GM23248 (cell line): Measurements from ENCODE around the gene TMEM117. TPM values are rescaled to one million over a fixed set of nuclear protein-coding genes. Genes with fewer than 3 reads are reported as not detected.
"Not testable (repeated sequence)": the region's sequence is repeated elsewhere in the genome, so short reads cannot be mapped to it uniquely, and the experiment has no call there.

ENCODE experiments used
- DNase-seq: peaks from one replicate; pipeline ENCODE4 v3.0.0-alpha.2; 2015
- H2AFZ ChIP-seq: fragments of 200-600 bp; sonication (generic); 2 replicates; pipeline ENCODE4 v1.6.1; 2016; ENCODE audit warnings: antibody characterized with exemption
- H3F3A ChIP-seq: fragments of 200-600 bp; sonication (generic); 2 replicates; pipeline ENCODE4 v1.6.1; 2016; ENCODE audit warnings: mild to moderate bottlenecking, antibody characterized with exemption, mixed run types; ENCODE audit not compliant: insufficient read depth
- H3K27ac ChIP-seq: fragments of 200-600 bp; sonication (generic); 2 replicates; pipeline ENCODE4 v1.5.1; 2016; ENCODE audit warnings: mild to moderate bottlenecking
- H3K27me3 ChIP-seq: fragments of 200-600 bp; sonication (generic); replicated peaks from 2 replicates; pipeline ENCODE4 v1.6.1; 2016; ENCODE audit warnings: mild to moderate bottlenecking; ENCODE audit not compliant: insufficient read depth
- H3K36me3 ChIP-seq: fragments of 200-600 bp; sonication (generic); 2 replicates; pipeline ENCODE4 v1.6.1; 2016; ENCODE audit warnings: low read depth, mild to moderate bottlenecking
- H3K4me1 ChIP-seq: fragments of 200-600 bp; sonication (generic); 2 replicates; pipeline ENCODE4 v1.6.1; 2016; ENCODE audit warnings: mild to moderate bottlenecking; ENCODE audit not compliant: insufficient read depth
- H3K4me2 ChIP-seq: fragments of 200-600 bp; sonication (generic); one replicate; pipeline ENCODE4 v1.6.1; 2016; ENCODE audit warnings: mild to moderate bottlenecking; ENCODE audit not compliant: unreplicated experiment
- H3K4me3 ChIP-seq: fragments of 200-600 bp; sonication (generic); 2 replicates; pipeline ENCODE4 v1.5.1; 2016; ENCODE audit warnings: mild to moderate bottlenecking
- H3K79me2 ChIP-seq: fragments of 200-600 bp; sonication (generic); 2 replicates; pipeline ENCODE4 v1.6.1; 2016; ENCODE audit warnings: mild to moderate bottlenecking; ENCODE audit not compliant: insufficient read depth
- H3K9ac ChIP-seq: fragments of 200-600 bp; sonication (generic); 2 replicates; pipeline ENCODE4 v1.6.1; 2016; ENCODE audit warnings: mild to moderate bottlenecking
- H3K9me2 ChIP-seq: fragments of 200-600 bp; sonication (generic); 2 replicates; pipeline ENCODE4 v1.6.1; 2016; ENCODE audit warnings: mixed run types, mild to moderate bottlenecking, moderate library complexity; ENCODE audit not compliant: insufficient read depth
- H3K9me3 ChIP-seq: fragments of 200-600 bp; sonication (generic); one replicate; pipeline ENCODE4 v1.6.1; 2017; ENCODE audit warnings: low read depth
- H4K20me1 ChIP-seq: fragments of 200-600 bp; sonication (generic); 2 replicates; pipeline ENCODE4 v1.6.0; 2016; ENCODE audit not compliant: insufficient read depth
- EZH2 ChIP-seq: fragments of 200-600 bp; sonication (generic); IDR thresholded peaks from 2 replicates; pipeline ENCODE4 v1.6.1; 2018; ENCODE audit warnings: antibody characterized with exemption, mild to moderate bottlenecking; ENCODE audit not compliant: insufficient read depth, poor library complexity, severe bottlenecking
- EZH2phosphoT487 ChIP-seq: fragments of 200-600 bp; sonication (generic); IDR thresholded peaks from 2 replicates; pipeline ENCODE4 v1.6.1; 2018; ENCODE audit warnings: antibody characterized with exemption, moderate library complexity, mild to moderate bottlenecking, low read depth; ENCODE audit not compliant: insufficient read depth
- WGBS, 2 experiments: methylation state at CpG; one replicate each; pipeline ENCODE4 v1.1.6; 2015 to 2017; ENCODE audit warnings: low lambda C conversion rate in 2 of 2, low coverage in 1 of 2; ENCODE audit errors: missing lambda C conversion rate in 2 of 2; 5-methylcytosine and 5-hydroxymethylcytosine counted together
- in situ Hi-C: fragments of 300-500 bp; cut with MboI; formaldehyde crosslinking; loops from 2 replicates; pipeline ENCODE4 v1.15.0; 2020
- polyA plus RNA-seq: library from polyadenylated mRNA; unstranded; fragments of >200 nt; fragmentation: Nextera tagmentation; extraction: Ambion mirVana; gene quantifications from 2 replicates; pipeline ENCODE4 v1.2.1, GENCODE V29; 2016
- total RNA-seq: library from RNA; depleted of rRNA; stranded (reverse); fragments of >200 nt; shearing (Covaris generic); gene quantifications from 2 replicates; pipeline ENCODE4 v1.2.3, GENCODE V29; 2014

The TMEM117 gene
- total and polyA plus RNA-seq, 2 experiments from 2014 or later = 12.1 to 19.1 TPM

DNA sequence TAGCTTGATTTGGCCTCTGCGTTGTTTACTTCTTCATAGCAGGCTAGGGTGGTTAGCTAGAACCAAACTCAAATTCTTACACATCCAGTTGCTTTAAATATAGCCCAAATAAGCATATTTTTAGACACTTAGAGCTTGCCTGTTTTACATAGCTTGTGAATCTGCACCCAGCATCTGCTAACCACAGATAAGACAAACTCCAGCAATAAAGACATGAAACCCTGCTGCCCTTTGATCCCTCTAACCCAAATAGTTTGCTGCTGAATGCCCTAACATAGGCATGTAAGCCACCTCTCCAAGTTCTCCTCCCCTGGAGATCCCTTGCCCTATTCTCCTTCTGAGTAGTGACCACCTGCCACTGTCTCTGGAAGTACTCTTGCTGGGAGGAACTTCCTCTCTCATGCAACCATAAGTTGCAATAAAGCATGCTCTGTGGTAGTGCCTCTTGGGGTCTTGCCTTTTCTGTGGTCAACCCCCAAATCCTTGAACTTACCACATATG, 185.6 kb downstream of the TMEM117 start:
- Histone ChIP-seq H2AFZ (no peak overlapping the region), H3K4me3 (no peak overlapping the region)

DNA sequence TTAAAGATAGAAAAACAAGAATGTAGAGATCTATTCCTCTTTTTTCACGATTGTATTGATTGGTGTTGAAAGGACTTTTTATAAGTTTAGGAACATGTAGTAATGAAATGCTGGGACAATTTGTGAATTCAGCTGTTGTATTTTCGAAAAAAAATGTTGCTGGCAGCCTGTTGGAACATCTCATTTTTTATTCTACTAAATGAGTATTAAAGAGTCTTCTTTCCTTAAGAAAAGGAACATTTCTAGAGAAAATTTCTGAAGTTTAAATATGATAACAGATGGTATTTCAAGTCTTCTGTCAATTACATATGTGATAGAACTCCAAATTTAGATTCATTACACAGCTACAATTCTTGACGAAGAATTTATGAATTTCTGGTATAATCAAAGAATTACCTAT, 189.6 kb downstream of the TMEM117 start:
- Histone ChIP-seq H3K9me2 (no peaks in the 10 kb centered on the region), H3F3A (no peaks in the 10 kb centered on the region), H3K4me1 (no peaks in the 10 kb centered on the region), H3K36me3 (no peaks in the 10 kb centered on the region), H3K4me2 (no peak overlapping the region), H3K27ac (no peak overlapping the region), H3K4me3 (no peak overlapping the region), H4K20me1 (no peaks in the 10 kb centered on the region), H2AFZ (no peak overlapping the region), H3K27me3 (no peaks in the 10 kb centered on the region), H3K9me3 (no peaks in the 10 kb centered on the region), H3K79me2 (no peaks in the 10 kb centered on the region), H3K9ac (no peak overlapping the region)
- in situ Hi-C loops = no loop called here
- no peak for TF ChIP-seq EZH2phosphoT487
- no peak for TF ChIP-seq EZH2
- DNase-seq = no peak
- WGBS, 2 experiments = 39 to 40% methylated on average over 3 of the region's 3 CpGs

More for the DNA sequence above, 185.6 kb downstream of the TMEM117 start:
- Histone ChIP-seq H3K9me3 (no peaks in the 10 kb centered on the region), H3K4me2 (no peak overlapping the region), H3K79me2 (no peaks in the 10 kb centered on the region), H3K9ac (no peak overlapping the region), H3F3A (no peaks in the 10 kb centered on the region), H3K27ac (no peak overlapping the region), H3K36me3 (no peaks in the 10 kb centered on the region), H3K4me1 (no peaks in the 10 kb centered on the region), H3K27me3 (no peaks in the 10 kb centered on the region), H3K9me2 (no peaks in the 10 kb centered on the region), H4K20me1 (no peaks in the 10 kb centered on the region)
- no peak for TF ChIP-seq EZH2phosphoT487
- no peak for TF ChIP-seq EZH2
- in situ Hi-C loops = loop anchor here (25.0 kb wide), 1 partner anchor 891 kb away; no protein-coding TSS in a partner anchor
- no peak for DNase-seq
- WGBS, 2 experiments = 91 to 95% methylated on average over 1 of the region's 1 CpG

- in situ Hi-C loops = no loop called here
- no peaks in the 10 kb centered on the region for H3K36me3 ChIP-seq
- TF ChIP-seq EZH2phosphoT487 (no peak), EZH2 (no peak)
- no peaks in the 10 kb centered on the region for H3K9me2 ChIP-seq
- no peaks in the 10 kb centered on the region for H3F3A ChIP-seq
- no peak overlapping the region for H3K4me3 ChIP-seq
- no peak overlapping the region for H3K27ac ChIP-seq
- no peak for DNase-seq
- no peak overlapping the region for H3K4me2 ChIP-seq
- no peaks in the 10 kb centered on the region for H3K27me3 ChIP-seq
- no peak overlapping the region for H2AFZ ChIP-seq
- H3K4me1 ChIP-seq = no peaks in the 10 kb centered on the region
- H3K9me3 ChIP-seq = no peaks in the 10 kb centered on the region
- 93 to 95% methylated on average over 2 of the region's 2 CpGs for WGBS, 2 experiments
- no peak overlapping the region for H3K9ac ChIP-seq
- no peaks in the 10 kb centered on the region for H3K79me2 ChIP-seq
- no peaks in the 10 kb centered on the region for H4K20me1 ChIP-seq
Measured at GRCh38 chr12:44026046-44026445, 190.2 kb downstream of the TMEM117 start.

DNA sequence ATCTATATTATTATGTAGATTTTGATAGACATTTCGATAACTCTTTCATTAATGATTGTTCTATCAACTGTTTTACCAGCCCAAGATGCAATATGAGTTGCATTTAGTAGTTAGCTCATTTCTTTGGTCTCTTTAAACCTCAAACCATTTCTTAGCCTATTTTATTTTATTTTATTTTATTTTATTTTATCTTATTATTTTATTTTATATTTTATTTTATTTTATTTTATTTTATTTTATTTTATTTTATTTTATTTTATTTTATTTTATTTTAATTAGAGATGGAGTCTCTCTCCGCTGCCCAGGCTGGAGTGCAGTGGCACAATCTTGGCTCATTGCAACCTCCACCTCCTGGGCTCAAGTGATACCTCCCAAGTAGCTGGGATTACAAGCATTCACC, 191.0 kb downstream of the TMEM117 start:
- H3K36me3 ChIP-seq, H4K20me1 ChIP-seq, DNase-seq, H3K27ac ChIP-seq, H3K4me2 ChIP-seq, H3K79me2 ChIP-seq, H3K4me1 ChIP-seq, H3K27me3 ChIP-seq, in situ Hi-C loops, H3K9me3 ChIP-seq, H3F3A ChIP-seq, H3K9ac ChIP-seq, H2AFZ ChIP-seq, H3K4me3 ChIP-seq, H3K9me2 ChIP-seq: not testable (repeated sequence)
- WGBS, 2 experiments = 81 to 90% methylated on average over 2 of the region's 2 CpGs

DNA sequence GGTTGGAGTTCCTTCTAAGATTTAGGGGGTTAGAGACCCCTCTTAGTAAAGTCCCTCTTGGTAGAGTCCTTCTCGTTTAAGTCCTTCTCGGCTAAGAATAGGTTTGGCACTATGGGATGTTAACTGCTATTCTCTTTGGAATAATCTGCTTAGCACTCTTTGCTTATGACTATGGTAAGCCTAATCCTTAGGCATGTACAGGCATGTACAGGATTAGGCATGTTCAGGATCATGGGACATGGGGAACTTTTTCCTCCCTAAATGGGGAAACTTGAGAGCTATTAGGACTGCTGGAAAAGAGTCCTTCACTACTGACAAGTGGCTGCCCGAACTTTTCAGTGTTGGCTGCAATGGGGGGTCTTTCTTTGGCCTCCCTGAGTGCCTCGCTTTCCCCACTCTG, 193.3 kb downstream of the TMEM117 start:
- no peaks in the 10 kb centered on the region for H3K36me3 ChIP-seq
- 80 to 87% methylated on average over 4 of the region's 4 CpGs for WGBS, 2 experiments
- H3F3A ChIP-seq = no peaks in the 10 kb centered on the region
- no peaks in the 10 kb centered on the region for H3K9me2 ChIP-seq
- H3K4me1 ChIP-seq = no peaks in the 10 kb centered on the region
- H3K9ac ChIP-seq = no peak overlapping the region
- no peak overlapping the region for H2AFZ ChIP-seq
- no peak overlapping the region for H3K27ac ChIP-seq
- in situ Hi-C loops = no loop called here
- TF ChIP-seq EZH2 = no peak
- no peak for TF ChIP-seq EZH2phosphoT487
- H3K27me3 ChIP-seq = no peaks in the 10 kb centered on the region
- H3K4me3 ChIP-seq = no peak overlapping the region
- DNase-seq = no peak
- H3K79me2 ChIP-seq = no peaks in the 10 kb centered on the region
- H4K20me1 ChIP-seq = no peaks in the 10 kb centered on the region
- H3K4me2 ChIP-seq = no peak overlapping the region
- no peaks in the 10 kb centered on the region for H3K9me3 ChIP-seq
